ENCODE data around the gene SHISAL2A.

Gene SHISAL2A

GRCh38 chr1:52636721-52637695 lies 4.0 kb downstream of the SHISAL2A start:
- no peak for TF ChIP-seq CSDC2 (CRISPR knock-in tag; IDR thresholded peaks at IDR 0.05)
- no peak for ATAC-seq

GRCh38 chr1:52637946-52638345 lies 5.0 kb downstream of the SHISAL2A start:
- TF ChIP-seq ISL1 (CRISPR knock-in tag; IDR thresholded peaks at IDR 0.05) (no peak), ZNF565 (CRISPR knock-in tag; conservative IDR thresholded peaks at IDR 0.05; ENCODE audit: low read depth) (no peak), OSR1 (CRISPR knock-in tag; IDR thresholded peaks at IDR 0.05) (no peak), CREB5 (CRISPR knock-in tag; IDR thresholded peaks at IDR 0.05; ENCODE audit: low read depth) (no peak), TOX (CRISPR knock-in tag; IDR thresholded peaks at IDR 0.05; ENCODE audit: borderline replicate concordance) (no peak), ARNTL (CRISPR knock-in tag; IDR thresholded peaks at IDR 0.05; ENCODE audit: borderline replicate concordance, low read depth) (no peak), ZNF8 (CRISPR knock-in tag; IDR thresholded peaks at IDR 0.05) (no peak), CSRNP3 (CRISPR knock-in tag; IDR thresholded peaks at IDR 0.05) (no peak), ZFP3 (CRISPR knock-in tag; IDR thresholded peaks at IDR 0.05) (no peak), CSDC2 (CRISPR knock-in tag; IDR thresholded peaks at IDR 0.05) (no peak), TSHZ2 (CRISPR knock-in tag; IDR thresholded peaks at IDR 0.05) (no peak), BACH2 (CRISPR knock-in tag; IDR thresholded peaks at IDR 0.05; ENCODE audit: borderline replicate concordance) (no peak), GLIS3 (CRISPR knock-in tag; IDR thresholded peaks at IDR 0.05) (no peak), PATZ1 (CRISPR knock-in tag; IDR thresholded peaks at IDR 0.05; ENCODE audit: borderline replicate concordance) (no peak), POU6F1 (CRISPR knock-in tag; IDR thresholded peaks at IDR 0.05; ENCODE audit: borderline replicate concordance, low read depth) (no peak), ESRRG (CRISPR knock-in tag; IDR thresholded peaks at IDR 0.05) (no peak)
- no peak for ATAC-seq

GRCh38 chr1:52640697-52641096 lies 7.7 kb downstream of the SHISAL2A start:
- ATAC-seq = no peak

More at GRCh38 chr1:52640697-52641096, 7.7 kb downstream of the SHISAL2A start:
- no peak for TF ChIP-seq ZNF8 (CRISPR knock-in tag; IDR thresholded peaks at IDR 0.05)
- no peak for TF ChIP-seq CREB5 (CRISPR knock-in tag; IDR thresholded peaks at IDR 0.05; ENCODE audit: low read depth)
- TF ChIP-seq ZC3H10 (CRISPR knock-in tag; IDR thresholded peaks at IDR 0.05) = no peak
- no peak for TF ChIP-seq GLIS3 (CRISPR knock-in tag; IDR thresholded peaks at IDR 0.05)
- TF ChIP-seq ZNF70 (CRISPR knock-in tag; IDR thresholded peaks at IDR 0.05) = no peak
- TF ChIP-seq ZNF565 (CRISPR knock-in tag; conservative IDR thresholded peaks at IDR 0.05; ENCODE audit: low read depth) = no peak
- no peak for TF ChIP-seq ARNTL (CRISPR knock-in tag; IDR thresholded peaks at IDR 0.05; ENCODE audit: borderline replicate concordance, low read depth)
- TF ChIP-seq ZFP3 (CRISPR knock-in tag; IDR thresholded peaks at IDR 0.05) = no peak
- no peak for TF ChIP-seq OSR1 (CRISPR knock-in tag; IDR thresholded peaks at IDR 0.05)

All from SK-N-SH treated with all-trans-retinoic acid at 6 μM for 48 hours (cell line).